HG03064 (cell line): ENCODE measurements around the gene COBL.

Experiments
- ATAC-seq: cut with Tn5 transposase; IDR thresholded peaks from one replicate; pipeline ENCODE4 v1.9.1; 2021; ENCODE audit warnings: low read depth; ENCODE audit not compliant: unreplicated experiment

COBL gene

GRCh38 chr7:51160411-51160810 is 156.2 kb downstream of the COBL start:
- ATAC-seq, result no peak

GRCh38 chr7:51158742-51159445 is 157.7 kb downstream of the COBL start:
- no peak for ATAC-seq

GRCh38 chr7:51158211-51158610 is 158.4 kb downstream of the COBL start:
- ATAC-seq, result no peak

DNA sequence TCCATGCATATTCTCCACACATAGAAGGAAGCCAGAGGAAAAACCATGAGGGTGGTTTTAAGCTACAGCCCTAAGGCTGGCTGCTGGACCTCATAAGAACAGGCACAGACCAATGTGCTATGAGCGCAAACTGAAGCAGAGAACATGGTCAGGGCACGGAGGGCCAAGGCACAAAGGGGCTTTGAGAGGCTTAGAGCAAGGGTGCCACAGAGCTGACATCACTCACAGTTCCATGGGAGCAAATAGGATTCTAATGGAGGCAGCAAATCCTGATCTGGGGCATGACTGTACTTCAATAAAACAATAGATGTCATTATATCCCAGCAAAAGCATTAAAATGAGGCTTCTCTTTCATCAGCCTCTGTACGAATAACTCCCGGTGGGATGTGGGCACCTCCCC is 162.4 kb downstream of the COBL start:
- ATAC-seq, result no peak

GRCh38 chr7:51152706-51153200 is 163.9 kb downstream of the COBL start:
- no peak for ATAC-seq

- no peak for ATAC-seq
These were observed 165.2 kb downstream of the COBL start for GRCh38 chr7:51151455-51151854.

GRCh38 chr7:51150193-51150592 is 166.4 kb downstream of the COBL start:
- no peak for ATAC-seq

- ATAC-seq, result no peak
These were observed 168.4 kb downstream of the COBL start for GRCh38 chr7:51148216-51148615.

DNA sequence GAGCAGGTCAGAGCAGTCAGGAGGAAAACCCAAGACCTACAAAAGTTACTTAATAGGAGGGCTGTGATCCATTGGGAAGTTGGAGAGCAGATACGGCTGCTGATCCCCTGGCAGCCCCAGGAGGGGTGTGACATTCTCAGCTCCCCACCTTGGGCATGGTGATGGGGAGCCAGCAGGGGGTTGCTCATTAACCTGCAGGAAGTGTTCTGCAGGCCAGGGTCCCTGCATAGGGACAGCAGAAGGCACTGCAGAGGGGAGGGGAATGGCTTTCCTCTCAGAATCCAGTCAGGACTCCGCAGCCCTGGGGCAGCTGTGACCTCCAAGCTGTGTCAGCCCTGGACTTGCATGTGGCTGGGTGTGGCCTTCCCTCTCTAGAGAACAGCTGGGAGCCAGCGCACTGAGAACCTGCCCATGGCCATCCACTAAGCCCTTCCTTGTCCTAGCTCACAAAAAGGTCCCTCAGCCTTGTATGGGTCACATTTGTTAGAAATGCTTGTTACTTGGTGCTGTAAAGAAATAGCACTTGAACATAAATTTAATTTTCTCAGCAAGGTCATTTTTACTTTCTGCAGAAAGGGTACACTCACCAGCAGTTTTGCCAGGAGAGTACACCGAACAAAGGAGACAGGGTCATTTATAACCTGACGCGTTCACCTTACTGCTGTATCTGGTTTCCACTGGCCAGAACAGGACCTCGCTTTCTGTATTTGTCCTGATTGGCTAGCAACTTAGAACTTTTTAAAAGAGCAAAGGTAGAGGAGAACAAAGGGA is 169.6 kb downstream of the COBL start:
- no peak for ATAC-seq

DNA sequence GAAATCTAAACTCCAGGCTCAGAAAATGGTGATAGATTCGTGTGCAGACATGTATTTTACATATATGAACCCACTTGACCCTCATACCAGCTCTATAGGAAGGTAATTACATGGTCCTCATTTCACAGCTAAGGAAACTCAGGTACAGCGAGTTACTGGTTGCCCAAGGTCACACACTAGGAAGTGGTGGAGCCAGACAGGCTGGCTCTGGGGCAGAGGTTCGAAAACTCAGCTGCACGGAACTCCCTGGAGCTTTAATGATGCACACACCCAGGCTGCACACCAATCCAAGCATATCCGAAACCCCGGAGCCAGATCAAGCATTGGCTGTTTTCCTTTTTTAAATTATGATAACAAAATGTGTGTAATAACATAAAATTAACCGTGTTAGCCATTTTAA is 172.4 kb downstream of the COBL start:
- ATAC-seq, result no peak

DNA sequence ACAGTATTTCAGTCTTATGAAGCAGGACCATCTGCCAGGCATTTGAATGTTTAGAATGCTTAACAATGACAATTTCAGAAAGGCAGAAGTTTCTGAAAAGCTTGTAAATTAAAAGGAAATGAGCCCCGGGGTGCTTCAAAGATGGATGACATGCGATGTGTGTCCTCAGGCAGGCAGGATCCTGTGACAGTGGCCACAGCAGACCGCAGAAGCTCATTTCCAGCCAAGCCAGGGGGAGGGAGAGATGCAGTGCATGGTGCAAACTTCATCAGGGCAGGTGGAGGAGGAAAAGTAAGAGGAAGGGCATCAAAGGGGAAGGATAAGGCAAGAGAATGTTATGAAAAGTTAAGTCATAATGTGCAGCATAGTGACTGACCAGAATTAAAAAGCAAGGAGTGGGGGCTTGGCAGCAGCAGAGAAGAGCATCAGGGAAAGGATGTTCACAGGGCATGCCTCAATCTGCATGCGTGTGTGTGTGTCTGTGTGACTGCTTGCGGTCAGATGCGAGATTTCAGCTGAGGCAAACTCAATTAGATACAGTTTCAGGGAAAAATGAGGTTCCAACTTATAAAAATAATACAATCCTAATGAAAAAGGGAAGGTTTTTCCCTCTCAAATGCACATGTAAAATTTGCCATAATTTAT is 173.7 kb downstream of the COBL start:
- ATAC-seq, result no peak

DNA sequence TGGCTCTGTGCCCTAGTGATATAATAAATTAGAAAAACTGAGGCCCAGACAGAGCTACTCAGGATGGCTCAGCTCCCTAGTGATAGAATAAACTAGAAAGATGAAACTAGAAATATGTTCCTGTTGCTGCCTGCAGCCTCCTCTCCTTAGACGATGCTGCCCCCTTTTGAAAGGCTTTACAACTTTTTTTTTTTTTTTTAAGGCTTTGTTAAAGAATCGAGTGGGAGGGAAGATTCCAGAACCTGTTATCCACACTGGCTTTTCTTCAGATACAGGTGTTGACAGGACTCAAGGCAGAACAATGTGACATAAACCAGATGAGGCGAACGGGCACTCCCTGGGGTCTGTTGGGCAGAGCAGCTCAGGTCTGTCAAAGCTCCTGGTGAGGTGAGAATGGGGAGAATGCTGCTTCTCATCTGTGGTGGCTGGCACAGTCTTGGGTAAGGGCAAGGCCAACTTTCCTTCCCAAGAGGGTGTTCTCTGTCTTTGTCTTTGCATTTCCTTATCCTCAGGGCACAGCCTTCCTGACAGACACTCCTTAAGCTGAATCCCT is 175.1 kb downstream of the COBL start:
- no peak for ATAC-seq

- ATAC-seq, result no peak
These were observed 176.1 kb downstream of the COBL start for GRCh38 chr7:51140199-51141164.

DNA sequence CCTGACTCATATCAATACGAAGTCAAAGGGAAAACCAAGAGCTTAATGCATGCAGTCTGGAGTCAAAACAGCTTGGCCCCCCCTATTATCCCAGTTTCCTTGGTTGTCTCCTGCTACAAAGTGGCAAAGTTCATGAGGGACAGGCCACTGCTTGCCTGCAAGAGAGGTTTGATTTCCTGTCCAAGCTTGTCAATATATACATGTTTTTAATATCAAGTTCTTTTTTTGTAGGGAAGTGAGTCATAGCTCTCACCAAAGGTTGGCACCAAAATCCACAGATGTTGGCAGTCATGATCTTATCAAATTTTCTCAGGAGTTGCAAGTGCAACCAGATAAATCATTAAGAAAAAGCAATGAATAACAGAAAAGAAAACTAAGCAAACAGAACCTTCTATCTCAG is 176.8 kb downstream of the COBL start:
- no peak for ATAC-seq

DNA sequence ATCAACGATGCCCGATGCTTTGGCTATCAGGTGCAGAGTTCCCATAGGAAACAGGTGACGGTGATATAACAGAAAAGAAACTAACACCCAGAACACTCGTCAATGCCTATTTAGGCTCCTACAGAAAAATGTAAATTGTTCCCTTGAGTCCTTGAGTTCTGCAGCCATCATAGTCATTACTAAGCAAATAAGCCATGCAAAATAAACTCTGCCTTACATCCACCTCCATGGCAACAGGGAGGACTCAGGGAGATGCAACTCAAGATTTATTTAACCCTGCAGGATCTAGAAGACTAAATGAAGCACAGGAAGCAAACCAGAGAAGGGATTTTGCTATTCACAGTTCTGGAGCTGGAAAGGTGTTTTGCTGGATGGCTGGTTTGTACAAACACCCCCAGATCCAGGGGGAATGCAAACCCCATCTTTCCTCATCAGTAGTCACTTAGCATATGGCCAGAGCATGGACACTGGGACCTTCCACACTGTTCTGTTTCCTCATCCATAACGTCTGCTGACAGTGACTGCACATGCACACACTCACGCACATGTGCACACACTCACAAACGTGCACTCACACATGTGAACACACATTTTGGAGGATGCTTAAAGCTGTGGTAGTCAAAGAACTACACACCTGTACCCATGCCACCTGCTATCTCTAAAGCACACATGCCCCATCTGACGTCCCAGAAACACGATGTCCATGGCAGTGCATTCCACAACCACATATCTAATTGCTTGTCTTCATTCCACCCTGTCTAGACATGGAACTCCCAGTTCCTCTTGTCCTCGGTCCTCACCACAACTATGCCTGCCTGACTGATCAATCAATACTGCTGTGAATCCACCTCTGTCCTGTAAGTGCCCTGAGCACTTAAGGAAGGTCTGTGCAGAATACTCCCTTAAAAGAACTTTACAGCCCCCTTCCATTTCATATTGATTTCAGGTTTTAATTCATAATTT is 178.2 kb downstream of the COBL start:
- no peak for ATAC-seq

- ATAC-seq, result no peak
These were observed 181.0 kb downstream of the COBL start for GRCh38 chr7:51135576-51135975.

DNA sequence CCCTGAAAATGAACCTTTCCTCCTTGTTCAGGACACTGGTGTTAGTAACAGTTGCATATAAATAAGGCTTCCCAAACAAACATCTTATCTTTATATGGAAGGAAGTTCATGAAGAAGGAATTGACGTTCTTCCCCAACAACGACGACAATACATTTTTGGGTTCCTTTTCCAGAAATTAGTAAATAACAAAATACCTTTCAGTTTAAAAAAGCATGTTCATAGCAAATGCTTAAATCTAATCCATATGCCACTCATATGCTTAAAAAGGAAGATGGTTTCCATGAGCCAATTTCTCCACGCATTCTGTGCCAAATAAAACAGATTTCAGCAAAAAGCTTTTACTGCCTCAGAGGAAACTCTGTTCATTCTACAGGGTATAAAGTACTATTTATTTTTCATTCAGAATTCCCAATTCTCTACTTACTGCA is 182.6 kb downstream of the COBL start:
- ATAC-seq, result no peak

- no peak for ATAC-seq
These were observed 183.9 kb downstream of the COBL start for GRCh38 chr7:51132661-51133060.
